Fibroblast of lung (primary cell): ENCODE measurements around the gene LCN2. TPM values are rescaled to one million over a fixed set of nuclear protein-coding genes. Genes with fewer than 3 reads are reported as not detected.
"Not testable (repeated sequence)": the region's sequence is repeated elsewhere in the genome, so short reads cannot be mapped to it uniquely, and the experiment has no call there.

ENCODE experiments used
- DNase-seq, 2 donors: peaks; one replicate each; pipeline versions ENCODE4 v3.0.0 to v3.0.0-alpha.2; 2010; ENCODE audit warnings: low read depth in 2 of 2
- H2AFZ ChIP-seq: 2 replicates; pipeline ENCODE4 v1.5.1; 2012; ENCODE audit warnings: low read length, control low read depth, inconsistent platforms
- H3K27ac ChIP-seq: 2 replicates; pipeline ENCODE4 v1.5.1; 2011; ENCODE audit warnings: low read length, control low read depth; ENCODE audit not compliant: insufficient read depth
- H3K27me3 ChIP-seq: 2 replicates; pipeline ENCODE4 v1.5.1; 2011; ENCODE audit warnings: mild to moderate bottlenecking, low read length; ENCODE audit not compliant: control insufficient read depth, insufficient read depth
- H3K36me3 ChIP-seq: 2 replicates; pipeline ENCODE4 v1.5.1; 2011; ENCODE audit warnings: low read length; ENCODE audit not compliant: control insufficient read depth, insufficient read depth
- H3K4me1 ChIP-seq: 2 replicates; pipeline ENCODE4 v1.5.1; 2011; ENCODE audit warnings: low read length; ENCODE audit not compliant: control insufficient read depth, insufficient read depth; ENCODE audit errors: extremely low read depth
- H3K4me2 ChIP-seq: 2 replicates; pipeline ENCODE4 v1.5.1; 2011; ENCODE audit warnings: low read length, control low read depth; ENCODE audit not compliant: insufficient read depth; ENCODE audit errors: extremely low read depth
- H3K4me3 ChIP-seq, 4 experiments: fragments of 200-600 bp in 1 of 4; sonication (generic) in 1 of 4; replicated peaks in 1 of 4; 2 replicates each; pipeline ENCODE4 v1.5.1; 2011 to 2016; ENCODE audit warnings: low read length in 4 of 4, low read depth in 3 of 4, mild to moderate bottlenecking in 3 of 4, control low read depth in 2 of 4, inconsistent platforms in 1 of 4, mixed read lengths in 1 of 4; ENCODE audit not compliant: insufficient read depth in 1 of 4; ENCODE audit errors: control extremely low read depth in 1 of 4
- H3K79me2 ChIP-seq: 2 replicates; pipeline ENCODE4 v1.5.1; 2012; ENCODE audit warnings: mild to moderate bottlenecking, low read length, inconsistent platforms; ENCODE audit not compliant: control insufficient read depth, insufficient read depth
- H3K9ac ChIP-seq: 2 replicates; pipeline ENCODE4 v1.5.1; 2011; ENCODE audit warnings: mild to moderate bottlenecking, low read length, control low read depth; ENCODE audit not compliant: insufficient read depth
- H3K9me3 ChIP-seq: 2 replicates; pipeline ENCODE4 v1.5.1; 2012; ENCODE audit warnings: low read depth, low read length; ENCODE audit not compliant: control insufficient read depth, insufficient read depth
- H4K20me1 ChIP-seq: 2 replicates; pipeline ENCODE4 v1.5.1; 2011; ENCODE audit warnings: low read length; ENCODE audit not compliant: control insufficient read depth, insufficient read depth; ENCODE audit errors: extremely low read depth
- EZH2 ChIP-seq: IDR thresholded peaks from 2 replicates; pipeline ENCODE4 v1.5.1; 2012; ENCODE audit warnings: low read length, control low read depth, mild to moderate bottlenecking; ENCODE audit errors: missing control alignments
- polyA plus RNA-seq, 2 donors: library from polyadenylated mRNA; depleted of rRNA in 1 of 2; stranded (reverse) in 1 of 2; unstranded in 1 of 2; fragments of >200 nt; gene quantifications; 2 replicates each; pipeline ENCODE4 v1.2.1, GENCODE V29; 2011 to 2012; ENCODE audit warnings: missing spikeins in 1 of 2
- total RNA-seq: library from RNA; depleted of rRNA; stranded (reverse); fragments of >200 nt; gene quantifications from 2 replicates; pipeline ENCODE4 v1.2.1, GENCODE V29; 2014
- TF ChIP-seq, protein P1 (sequence below), 2 donors: IDR thresholded peaks in 1 of 2; conservative IDR thresholded peaks in 1 of 2; 1 replicate in 1 of 2; 2 replicates in 1 of 2; pipeline ENCODE4 v1.5.1; 2011 to 2012; ENCODE audit warnings: low read length in 2 of 2, control low read depth in 1 of 2, inconsistent platforms in 1 of 2, low read depth in 1 of 2, mild to moderate bottlenecking in 1 of 2

LCN2 gene
- total and polyA plus RNA-seq, 2 donors (not counting 1 experiment from before 2014, with no cell fraction given) = not detected

DNA sequence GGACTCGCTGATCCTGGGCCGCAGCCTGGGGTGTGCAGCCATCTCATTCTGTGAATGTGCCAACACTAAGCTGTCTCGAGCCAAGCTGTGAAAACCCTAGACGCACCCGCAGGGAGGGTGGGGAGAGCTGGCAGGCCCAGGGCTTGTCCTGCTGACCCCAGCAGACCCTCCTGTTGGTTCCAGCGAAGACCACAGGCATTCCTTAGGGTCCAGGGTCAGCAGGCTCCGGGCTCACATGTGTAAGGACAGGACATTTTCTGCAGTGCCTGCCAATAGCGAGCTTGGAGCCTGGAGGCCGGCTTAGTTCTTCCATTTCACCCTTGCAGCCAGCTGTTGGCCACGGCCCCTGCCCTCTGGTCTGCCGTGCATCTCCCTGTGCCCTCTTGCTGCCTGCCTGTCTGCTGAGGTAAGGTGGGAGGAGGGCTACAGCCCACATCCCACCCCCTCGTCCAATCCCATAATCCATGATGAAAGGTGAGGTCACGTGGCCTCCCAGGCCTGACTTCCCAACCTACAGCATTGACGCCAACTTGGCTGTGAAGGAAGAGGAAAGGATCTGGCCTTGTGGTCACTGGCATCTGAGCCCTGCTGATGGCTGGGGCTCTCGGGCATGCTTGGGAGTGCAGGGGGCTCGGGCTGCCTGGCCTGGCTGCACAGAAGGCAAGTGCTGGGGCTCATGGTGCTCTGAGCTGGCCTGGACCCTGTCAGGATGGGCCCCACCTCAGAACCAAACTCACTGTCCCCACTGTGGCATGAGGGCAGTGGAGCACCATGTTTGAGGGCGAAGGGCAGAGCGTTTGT lies 41.6 kb upstream of the LCN2 start:
- Histone ChIP-seq H3K4me3 (no peak overlapping the region), H4K20me1 (no peaks in the 10 kb centered on the region), H3K36me3 (peaks cover 41% of the 10 kb centered on the region), H2AFZ (no peak overlapping the region), H3K79me2 (peaks cover 2% of the 10 kb centered on the region), H3K4me2 (no peak overlapping the region), H3K9ac (no peak overlapping the region), H3K9me3 (no peaks in the 10 kb centered on the region), H3K4me1 (no peaks in the 10 kb centered on the region), H3K27ac (no peak overlapping the region), H3K27me3 (no peaks in the 10 kb centered on the region)
- TF ChIP-seq, protein P1, sequence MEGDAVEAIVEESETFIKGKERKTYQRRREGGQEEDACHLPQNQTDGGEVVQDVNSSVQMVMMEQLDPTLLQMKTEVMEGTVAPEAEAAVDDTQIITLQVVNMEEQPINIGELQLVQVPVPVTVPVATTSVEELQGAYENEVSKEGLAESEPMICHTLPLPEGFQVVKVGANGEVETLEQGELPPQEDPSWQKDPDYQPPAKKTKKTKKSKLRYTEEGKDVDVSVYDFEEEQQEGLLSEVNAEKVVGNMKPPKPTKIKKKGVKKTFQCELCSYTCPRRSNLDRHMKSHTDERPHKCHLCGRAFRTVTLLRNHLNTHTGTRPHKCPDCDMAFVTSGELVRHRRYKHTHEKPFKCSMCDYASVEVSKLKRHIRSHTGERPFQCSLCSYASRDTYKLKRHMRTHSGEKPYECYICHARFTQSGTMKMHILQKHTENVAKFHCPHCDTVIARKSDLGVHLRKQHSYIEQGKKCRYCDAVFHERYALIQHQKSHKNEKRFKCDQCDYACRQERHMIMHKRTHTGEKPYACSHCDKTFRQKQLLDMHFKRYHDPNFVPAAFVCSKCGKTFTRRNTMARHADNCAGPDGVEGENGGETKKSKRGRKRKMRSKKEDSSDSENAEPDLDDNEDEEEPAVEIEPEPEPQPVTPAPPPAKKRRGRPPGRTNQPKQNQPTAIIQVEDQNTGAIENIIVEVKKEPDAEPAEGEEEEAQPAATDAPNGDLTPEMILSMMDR (conservative IDR thresholded peaks at IDR 0.05 in 1 of 2, IDR thresholded peaks at IDR 0.05 in 1 of 2; ENCODE audit: low read depth in 1 of 2, low read length in 2 of 2) = no peak
- no peak for TF ChIP-seq EZH2
- DNase-seq = no peak

DNA sequence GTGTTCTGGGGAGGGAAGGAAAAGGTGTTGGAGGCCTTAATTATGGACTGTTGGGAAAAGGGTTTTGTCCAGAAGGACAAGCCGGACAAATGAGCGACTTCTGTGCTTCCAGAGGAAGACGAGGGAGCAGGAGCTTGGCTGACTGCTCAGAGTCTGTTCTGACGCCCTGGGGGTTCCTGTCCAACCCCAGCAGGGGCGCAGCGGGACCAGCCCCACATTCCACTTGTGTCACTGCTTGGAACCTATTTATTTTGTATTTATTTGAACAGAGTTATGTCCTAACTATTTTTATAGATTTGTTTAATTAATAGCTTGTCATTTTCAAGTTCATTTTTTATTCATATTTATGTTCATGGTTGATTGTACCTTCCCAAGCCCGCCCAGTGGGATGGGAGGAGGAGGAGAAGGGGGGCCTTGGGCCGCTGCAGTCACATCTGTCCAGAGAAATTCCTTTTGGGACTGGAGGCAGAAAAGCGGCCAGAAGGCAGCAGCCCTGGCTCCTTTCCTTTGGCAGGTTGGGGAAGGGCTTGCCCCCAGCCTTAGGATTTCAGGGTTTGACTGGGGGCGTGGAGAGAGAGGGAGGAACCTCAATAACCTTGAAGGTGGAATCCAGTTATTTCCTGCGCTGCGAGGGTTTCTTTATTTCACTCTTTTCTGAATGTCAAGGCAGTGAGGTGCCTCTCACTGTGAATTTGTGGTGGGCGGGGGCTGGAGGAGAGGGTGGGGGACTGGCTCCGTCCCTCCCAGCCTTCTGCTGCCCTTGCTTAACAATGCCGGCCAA lies 40.8 kb upstream of the LCN2 start:
- H3K27me3 ChIP-seq = no peaks in the 10 kb centered on the region
- H3K4me2 ChIP-seq = no peak overlapping the region
- no peak overlapping the region for H2AFZ ChIP-seq
- peaks cover 33% of the 10 kb centered on the region for H3K36me3 ChIP-seq
- no peaks in the 10 kb centered on the region for H4K20me1 ChIP-seq
- no peak for DNase-seq
- no peak for TF ChIP-seq EZH2
- TF ChIP-seq, protein P1 (conservative IDR thresholded peaks at IDR 0.05 in 1 of 2, IDR thresholded peaks at IDR 0.05 in 1 of 2; ENCODE audit: low read depth in 1 of 2, low read length in 2 of 2) = no peak
- no peaks in the 10 kb centered on the region for H3K79me2 ChIP-seq
- no peak overlapping the region for H3K4me3 ChIP-seq
- no peak overlapping the region for H3K9ac ChIP-seq
- H3K27ac ChIP-seq = no peak overlapping the region
- no peaks in the 10 kb centered on the region for H3K4me1 ChIP-seq
- no peaks in the 10 kb centered on the region for H3K9me3 ChIP-seq

DNA sequence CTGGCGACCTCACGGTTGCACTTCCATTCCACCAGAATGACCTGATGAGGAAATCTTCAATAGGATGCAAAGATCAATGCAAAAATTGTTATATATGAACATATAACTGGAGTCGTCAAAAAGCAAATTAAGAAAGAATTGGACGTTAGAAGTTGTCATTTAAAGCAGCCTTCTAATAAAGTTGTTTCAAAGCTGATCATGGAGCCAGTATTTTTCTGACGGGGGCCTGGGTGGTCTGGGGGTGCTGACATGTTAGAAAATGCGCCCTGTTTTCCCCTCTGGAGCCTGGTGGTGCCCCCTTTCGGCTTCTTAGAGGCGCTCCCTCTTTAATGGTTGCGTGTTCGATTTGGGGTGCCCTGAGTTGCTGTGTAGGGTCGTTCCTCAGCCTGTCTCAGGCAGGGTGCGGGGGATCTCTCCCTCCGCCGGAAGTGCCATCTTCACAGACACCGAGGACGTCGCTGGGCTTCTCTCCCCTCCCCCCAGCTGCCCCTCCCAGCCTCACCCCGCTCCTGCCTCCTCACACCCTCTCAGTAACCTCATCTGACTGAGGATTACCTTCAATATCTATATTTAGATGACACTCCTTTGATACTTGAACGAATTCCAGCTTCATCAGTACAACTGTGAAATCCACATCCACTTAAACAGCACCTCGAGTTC lies 40.1 kb upstream of the LCN2 start:
- TF ChIP-seq, protein P1 (conservative IDR thresholded peaks at IDR 0.05 in 1 of 2, IDR thresholded peaks at IDR 0.05 in 1 of 2; ENCODE audit: low read depth in 1 of 2, low read length in 2 of 2) = no peak
- TF ChIP-seq EZH2 = no peak
- Histone ChIP-seq H3K4me2 (no peak overlapping the region), H3K27me3 (no peaks in the 10 kb centered on the region), H2AFZ (no peak overlapping the region), H3K9ac (no peak overlapping the region), H3K27ac (no peak overlapping the region), H3K4me1 (no peaks in the 10 kb centered on the region), H3K4me3 (no peak overlapping the region), H4K20me1 (no peaks in the 10 kb centered on the region), H3K36me3 (peaks cover 27% of the 10 kb centered on the region), H3K79me2 (no peaks in the 10 kb centered on the region), H3K9me3 (no peaks in the 10 kb centered on the region)
- no peak for DNase-seq

DNA sequence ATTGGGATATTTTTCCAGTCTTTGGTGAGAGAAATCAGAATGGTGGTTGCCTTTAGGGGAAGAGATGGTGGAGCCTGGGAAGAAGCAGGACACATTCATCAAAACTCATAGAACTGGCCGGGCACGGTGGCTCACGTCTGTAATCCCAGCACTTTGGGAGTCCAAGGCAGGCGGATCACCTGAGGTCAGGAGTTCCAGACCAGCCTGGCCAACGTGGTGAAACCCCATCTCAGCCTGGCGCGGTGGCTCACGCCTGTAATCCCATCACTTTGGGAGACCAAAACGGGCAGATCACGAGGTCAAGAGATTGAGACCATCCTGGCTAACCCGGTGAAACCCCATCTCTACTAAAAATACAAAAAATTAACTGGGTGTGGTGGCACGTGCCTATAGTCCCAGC lies 37.5 kb upstream of the LCN2 start:
- H3K4me2 ChIP-seq, DNase-seq, H2AFZ ChIP-seq, H3K4me1 ChIP-seq, H3K27me3 ChIP-seq, H3K79me2 ChIP-seq, H4K20me1 ChIP-seq, H3K27ac ChIP-seq, H3K9me3 ChIP-seq, H3K9ac ChIP-seq, H3K4me3 ChIP-seq: not testable (repeated sequence)
- peaks cover 13% of the 10 kb centered on the region for H3K36me3 ChIP-seq
